LHCN-M2 (cell line): ENCODE results near the gene PLEKHG5. TPM values are rescaled to one million over a fixed set of nuclear protein-coding genes. Genes with fewer than 3 reads are reported as not detected.

ENCODE experiments used
- DNase-seq: peaks from one replicate; pipeline ENCODE4 v3.0.0-alpha.2; 2012; ENCODE audit warnings: low read depth
- total RNA-seq: library from RNA; depleted of rRNA; stranded (reverse); fragments of >200 nt; gene quantifications from 2 replicates; pipeline ENCODE4 v1.2.3, GENCODE V29; 2014

The PLEKHG5 gene
- total RNA-seq, 1 experiment from 2014 or later = 1.8 TPM

DNA sequence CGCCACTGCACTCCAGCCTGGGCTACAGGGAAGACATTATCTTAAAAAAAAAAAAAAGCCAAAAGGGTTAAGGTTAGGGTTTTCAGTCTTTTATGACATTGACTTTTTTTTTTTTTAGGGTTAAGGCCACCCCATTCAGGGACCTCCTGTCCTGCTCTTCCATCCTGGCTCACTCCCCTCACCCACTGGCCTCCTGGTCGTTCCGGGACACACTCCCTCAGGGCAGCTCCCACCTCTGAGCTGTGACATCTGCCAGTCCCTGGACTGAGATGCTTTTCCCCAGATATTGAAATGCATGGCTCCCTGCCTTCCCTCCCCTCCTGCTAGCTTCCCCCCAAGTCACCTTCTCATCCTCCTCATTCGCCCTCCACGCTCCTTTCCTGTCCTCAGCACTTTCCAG lies 9.6 kb downstream of the PLEKHG5 start:
- DNase-seq = no peak

DNA sequence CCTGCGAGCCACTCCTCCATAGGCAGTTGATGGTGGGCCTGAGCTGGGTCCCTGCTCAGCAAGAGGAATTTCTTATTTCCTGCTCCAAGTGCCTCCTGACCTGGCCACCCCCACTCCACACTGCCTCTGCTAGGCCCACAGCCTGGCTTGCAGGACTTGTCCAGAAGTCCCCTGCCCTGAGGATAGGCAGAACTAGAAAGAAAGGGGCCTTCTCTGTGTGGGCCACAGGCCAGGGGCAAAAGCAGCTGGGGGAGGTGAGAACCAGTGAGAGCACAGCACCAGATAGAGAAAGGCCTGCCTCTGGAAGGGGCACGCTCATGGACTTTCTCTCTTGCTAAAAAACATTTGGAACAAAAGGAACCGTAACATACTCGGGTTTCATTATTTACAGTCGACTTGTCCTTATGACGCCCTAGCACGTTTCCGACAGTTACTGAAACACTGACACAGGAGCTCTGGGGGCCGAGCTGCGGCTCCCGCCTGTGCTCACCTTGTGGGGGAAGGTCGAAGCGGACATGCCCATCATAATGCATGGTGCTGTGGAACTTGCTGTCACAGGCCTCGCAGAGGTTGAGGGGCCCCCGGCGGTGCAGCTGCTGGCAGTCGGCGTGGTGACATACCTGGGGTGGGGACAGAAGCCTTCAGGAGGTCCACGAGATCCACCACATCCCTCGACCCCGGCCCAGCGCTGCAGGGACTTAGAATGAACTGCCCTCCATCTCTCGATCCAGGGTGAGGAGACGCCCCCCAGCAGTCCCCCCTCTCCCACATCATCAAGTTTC lies 14.2 kb downstream of the PLEKHG5 start:
- DNase-seq = no peak

DNA sequence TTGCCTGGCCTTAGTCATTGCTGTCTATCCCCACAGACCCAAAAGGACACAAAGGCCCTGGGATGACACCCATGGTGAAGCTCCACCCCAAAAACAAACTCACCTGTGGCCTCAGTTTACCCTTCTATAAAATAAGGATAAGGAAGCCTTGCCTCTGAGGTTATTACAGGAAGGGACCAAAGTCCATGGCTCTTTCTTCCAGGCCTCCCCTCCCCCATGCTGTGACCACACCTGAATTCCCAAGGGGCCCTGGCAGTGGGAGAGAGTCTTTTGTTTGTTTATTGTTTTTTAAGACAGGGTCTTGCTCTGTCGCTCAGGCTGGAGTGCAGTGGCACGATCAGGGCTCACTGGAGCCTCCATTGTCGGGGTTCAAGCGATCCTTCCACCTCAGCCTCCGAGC lies 15.0 kb downstream of the PLEKHG5 start:
- DNase-seq = no peak

DNA sequence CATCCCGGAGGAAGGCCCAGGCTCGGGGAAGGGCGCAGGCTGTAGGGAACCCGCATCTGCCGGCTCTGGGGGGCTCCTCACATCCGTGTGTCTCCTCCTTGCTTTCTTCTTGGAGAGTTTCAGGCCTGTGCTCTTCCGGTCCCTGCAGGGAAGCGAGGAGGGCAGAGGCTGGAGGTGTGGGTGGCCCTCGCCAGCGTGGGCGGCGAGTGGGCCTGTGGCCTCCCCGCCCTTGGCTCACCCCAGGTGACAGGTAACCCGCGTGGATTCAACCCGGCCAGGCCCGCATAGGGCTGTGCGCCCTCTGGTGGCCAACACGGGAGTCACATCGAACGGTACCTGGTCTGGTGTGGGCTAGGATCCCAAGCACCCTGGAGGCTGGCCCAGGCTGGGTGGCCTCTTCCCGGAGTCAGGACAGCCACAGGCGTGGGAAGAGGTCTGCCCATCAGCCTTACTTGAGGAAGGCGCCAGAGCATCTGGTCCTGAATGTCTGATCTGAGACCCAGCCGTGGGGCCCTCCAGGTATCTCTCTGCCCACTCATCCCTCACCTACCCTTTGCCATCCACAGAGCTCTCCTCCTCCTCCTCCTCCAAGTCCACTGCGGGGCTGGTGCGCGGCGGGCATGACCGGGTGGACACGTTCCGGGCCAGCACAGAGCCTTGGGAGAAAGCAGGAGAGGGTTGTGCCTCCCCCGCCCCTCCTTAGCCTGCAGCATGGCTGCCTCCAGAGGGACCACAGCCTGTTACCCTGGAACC lies 15.9 kb downstream of the PLEKHG5 start:
- no peak for DNase-seq

DNA sequence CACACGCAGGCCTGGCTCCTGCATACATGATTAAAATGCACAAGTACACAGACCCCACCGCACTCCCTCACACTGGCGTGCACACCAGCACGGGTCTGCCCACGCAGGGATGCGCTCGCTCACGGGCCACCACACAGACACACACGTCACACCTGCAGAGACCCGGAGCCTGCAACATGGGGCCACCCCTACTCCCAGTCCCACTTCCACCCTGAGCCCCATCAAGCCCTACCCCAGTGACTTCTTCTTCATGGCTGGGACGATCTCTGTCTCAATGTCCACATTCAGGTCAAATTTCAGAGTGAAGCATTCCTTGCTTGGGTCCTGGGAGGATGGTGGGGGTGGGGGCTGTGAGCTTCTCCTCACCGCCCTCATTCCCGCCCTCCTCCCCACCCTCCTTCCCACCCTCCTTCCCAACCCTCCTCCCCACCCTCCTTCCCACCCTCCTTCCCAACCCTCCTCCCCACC lies 16.6 kb downstream of the PLEKHG5 start:
- no peak for DNase-seq

DNA sequence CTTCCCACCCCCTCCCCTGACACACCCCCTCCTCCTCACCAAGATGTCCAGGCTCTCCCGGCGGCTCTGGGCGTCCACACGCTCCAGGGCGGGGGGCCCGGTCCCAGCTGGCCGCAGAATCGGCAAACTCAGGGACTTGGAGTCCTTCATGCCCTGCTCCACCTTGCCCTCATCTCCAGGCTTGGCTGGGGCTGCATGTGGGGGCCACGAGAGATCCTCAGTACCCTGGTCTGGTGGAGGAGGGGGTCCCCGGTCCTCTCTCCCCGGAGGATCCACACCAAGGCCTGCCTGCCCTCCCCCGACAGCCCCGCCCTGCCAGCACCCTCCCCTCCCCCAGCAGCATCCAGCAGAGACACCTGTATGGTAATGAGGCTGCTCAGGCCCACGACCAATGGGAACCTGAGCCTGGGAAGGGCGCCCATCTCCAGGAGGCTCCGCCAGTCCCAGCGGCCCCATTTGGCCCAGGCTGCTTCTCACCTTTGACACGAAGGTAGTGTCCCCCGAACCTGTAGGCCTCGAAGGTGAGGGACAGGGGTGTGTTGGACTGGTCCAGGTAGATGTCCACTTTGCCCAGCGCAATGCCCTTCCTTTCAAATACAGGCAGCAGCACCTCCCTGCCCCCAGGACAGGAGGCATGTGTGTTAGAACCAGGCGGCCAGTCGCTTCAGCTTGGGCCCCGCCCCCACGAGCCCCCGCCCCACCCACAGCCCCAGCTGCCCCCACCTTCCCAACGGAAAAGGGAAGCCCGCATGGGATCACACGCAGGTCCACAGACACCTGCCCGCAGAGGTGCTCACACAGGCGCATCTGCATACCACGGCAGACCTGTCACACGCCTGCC lies 17.3 kb downstream of the PLEKHG5 start:
- DNase-seq = no peak

DNA sequence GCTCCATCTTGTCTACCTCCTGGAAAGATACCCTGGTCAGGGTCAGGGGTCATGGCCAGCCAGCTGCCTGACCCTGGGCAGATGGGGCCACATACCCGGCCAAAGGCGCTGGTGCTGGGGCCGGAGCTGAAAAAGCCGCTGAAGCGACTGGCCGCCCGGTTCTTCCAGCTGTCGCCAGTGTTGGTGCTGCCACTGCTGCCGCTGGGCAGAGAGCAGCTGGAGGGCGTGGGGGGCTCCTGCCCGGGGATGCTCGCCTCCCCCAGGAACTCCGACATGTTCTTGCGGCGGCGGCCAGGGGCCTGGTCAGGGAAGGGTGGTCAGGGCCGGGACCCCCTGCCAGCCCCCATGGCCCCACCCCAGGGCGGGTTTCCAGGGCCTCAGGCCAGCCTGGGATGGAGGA lies 18.3 kb downstream of the PLEKHG5 start:
- DNase-seq = no peak

DNA sequence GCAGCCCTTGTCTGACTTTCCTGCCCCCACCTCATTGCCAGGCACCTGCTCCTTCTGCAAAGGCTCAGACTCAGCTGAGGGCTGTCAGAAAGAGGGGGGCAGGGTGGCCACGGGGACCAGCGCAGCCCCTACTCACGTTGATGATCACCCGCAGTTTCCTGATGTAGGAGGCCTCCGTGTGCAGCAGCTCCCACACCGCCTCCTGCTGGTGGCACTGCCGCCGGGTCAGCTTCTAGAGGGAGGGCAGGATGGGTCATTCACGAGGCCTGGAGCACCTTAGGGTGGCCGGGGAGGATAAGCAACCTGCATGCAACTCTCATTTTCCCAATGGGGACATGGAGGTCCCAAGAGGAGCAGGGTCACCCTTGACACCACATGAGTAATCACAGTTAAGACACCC lies 19.1 kb downstream of the PLEKHG5 start:
- no peak for DNase-seq

DNA sequence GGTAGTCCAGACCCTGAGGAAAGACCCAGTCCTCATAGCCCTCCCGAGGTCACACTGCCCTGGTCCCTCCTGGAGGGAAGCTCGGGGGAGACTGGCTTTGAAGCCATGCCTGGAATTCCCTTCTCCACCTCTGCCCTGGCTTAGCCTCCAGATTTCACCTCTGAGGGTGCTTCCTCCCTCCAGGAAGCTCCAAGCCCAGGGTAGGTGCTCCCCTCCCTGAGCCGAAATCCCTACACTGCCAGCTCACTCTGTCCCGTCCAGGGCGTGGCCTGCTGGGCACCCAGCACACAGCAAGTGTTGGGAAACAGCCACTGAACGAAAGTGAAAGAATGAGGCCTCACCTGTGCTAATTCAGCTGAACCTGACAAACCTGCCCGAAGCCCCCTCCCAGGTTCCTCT lies 19.5 kb downstream of the PLEKHG5 start:
- no peak for DNase-seq

DNA sequence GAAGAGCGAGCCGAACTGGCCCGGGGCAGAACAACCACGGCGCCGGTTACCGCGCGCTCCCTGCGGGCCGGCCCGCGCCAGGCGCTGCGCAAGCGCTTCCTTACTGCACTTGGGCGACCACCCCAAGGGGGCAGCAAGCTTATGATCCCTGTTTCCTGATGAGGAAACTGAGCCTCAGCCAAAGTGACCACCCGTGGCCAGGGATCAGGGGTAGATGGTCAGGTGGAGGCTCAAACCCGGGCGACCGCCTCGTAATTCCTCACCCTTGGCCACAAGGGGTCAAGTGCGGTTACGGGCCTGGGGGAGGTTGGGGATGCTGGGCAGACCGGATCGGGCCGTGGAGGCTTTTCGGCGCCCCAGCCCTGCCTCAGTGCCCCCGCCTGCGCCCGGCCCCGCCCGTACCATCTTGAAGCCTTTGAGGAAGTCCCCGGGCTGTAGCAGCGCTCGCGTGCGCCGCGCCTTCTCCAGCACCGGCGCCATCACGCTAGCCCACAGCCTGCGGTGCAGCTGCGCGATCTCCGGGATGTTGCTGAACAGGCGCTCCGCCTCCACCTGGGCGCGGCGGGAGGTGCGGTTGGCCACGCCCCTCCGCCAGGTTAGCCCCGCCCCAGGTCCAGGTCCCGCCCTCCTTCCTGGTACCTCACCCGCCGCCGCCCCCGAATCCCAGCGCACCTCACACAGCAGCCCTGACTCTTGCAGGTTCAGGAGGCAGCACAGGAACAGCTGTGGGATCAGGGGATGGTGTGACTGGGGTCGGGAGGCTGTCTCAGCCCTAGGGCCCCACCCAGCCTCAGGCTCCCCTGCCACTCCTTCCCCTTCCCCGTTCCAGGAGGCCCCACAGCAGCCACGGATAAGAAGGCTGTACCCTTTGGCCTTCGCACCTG lies 20.1 kb downstream of the PLEKHG5 start:
- DNase-seq = no peak

DNA sequence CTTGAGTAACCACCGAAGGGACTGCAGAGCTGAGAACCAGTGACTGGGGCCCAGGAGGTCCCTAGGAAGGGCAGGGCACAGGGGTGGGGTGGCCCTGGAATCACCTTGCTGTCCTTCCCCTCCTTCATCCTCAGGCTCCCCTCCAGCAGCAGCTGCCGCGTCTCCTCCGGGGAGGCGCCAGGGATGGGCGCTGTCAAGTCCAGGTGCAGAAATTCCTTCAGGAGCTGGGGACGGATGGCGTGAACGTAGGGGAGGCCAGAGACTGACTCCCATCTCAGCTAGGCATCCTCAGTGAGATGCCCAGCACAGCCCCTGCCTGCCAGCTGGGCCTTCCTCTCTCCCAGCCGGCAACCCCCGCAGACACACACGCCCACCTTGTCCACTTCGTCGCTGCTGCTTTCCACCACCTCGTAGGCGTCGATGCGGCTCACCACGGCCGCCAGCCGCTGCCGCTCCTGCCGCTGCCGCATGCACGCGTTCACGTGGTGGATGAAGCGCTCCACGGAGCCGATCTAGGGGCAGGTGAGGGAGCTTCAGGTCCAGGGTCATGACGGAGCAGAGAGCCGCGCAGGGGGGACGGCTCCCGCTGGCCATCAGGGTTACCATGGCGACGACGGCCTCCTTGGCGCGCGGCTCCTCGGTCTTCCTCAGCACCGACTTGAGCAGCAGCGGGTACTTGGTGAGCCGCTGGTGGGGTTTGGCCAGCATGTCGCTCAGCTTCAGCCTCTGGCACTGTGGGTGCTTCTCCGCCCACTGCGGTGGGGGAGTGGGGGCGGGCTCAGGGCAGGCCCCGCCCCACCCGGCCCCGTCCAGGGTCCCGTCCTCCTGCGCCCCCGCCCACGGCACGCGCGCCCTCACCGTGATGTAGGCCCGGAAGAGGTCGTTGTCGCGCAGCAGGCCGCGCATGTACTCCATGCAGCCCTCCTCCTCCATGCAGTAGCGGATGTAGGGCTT lies 21.1 kb downstream of the PLEKHG5 start:
- DNase-seq = no peak

DNA sequence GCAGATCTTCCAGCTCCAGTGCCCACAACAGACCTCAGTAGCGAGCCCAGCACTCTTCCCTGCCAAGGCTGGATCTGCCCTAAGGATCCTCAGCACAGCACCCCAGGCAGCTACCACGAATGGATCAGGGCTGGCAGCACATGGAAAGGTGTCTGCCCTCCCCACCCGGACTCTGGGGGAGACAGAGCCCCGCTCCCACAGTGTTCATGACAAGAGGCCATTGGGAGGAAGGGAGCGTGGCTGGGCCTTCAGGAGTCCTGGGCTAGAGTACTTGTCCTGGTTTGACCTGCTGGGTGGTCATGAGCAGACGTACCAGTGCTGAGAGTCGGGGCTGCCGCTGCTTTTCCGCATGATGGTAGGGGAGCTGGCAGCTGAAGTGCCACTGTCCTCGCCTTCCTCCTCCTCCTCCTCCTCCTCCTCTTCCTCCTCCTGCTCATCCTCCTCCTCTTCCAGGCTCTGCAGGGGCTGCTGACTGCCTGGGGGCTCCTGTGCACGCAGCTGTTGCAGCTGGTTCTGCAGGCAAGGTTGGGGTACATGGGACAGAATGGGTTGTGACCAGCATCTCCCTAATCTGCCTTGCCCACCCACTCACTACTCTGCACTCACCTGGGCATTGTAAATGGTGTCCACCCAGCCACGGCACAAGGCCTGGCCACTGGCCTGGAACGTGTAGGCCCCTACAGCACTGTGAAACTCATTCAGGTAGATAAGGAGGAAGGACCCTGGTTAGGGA lies 22.6 kb downstream of the PLEKHG5 start:
- no peak for DNase-seq

DNA sequence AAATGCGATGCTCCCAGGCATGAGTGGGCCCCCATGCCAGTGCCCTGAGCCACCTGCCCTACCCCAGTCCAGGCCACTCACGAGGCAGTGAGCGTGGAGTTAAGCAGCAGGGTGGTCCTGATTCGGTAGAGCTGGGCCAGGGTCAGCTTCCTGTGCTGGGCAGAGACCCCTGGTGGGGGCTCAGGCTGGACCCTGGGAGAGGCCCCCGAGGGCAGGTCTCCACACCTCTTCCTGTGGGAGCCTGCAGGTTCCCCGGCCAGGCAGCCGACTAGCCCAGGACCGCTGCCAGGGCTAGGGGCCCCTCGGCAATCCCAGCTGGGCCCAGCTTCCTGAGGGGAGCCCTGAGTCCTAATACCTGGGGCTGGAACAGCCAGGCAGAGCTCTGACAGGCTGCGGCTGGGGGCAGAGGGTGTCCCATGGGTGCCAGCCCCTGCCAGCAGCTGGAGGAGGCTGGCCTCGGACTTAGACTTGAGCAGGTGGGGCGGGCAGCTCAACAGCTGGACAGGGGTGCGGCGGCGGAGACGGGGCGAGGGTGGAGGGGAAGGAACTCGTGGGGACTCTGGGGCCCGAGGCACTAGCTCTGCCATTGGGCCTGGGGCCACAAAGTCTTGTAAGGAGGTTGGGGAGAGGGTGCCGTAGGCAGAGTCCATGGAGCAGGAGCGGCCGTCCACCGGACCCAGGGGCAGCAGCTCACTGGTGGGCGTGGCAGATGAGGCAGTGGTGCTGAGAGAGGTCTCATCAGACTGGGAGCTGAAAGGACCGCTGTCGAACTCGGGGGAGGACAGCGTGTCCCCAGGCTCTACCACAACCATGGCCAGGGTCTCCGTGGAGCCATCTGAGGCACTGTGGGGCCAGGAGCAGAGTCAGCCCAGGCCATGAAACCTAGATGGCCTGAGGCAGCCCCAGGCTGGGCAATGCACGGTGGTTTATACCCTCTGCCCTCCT lies 23.5 kb downstream of the PLEKHG5 start:
- DNase-seq = no peak

DNA sequence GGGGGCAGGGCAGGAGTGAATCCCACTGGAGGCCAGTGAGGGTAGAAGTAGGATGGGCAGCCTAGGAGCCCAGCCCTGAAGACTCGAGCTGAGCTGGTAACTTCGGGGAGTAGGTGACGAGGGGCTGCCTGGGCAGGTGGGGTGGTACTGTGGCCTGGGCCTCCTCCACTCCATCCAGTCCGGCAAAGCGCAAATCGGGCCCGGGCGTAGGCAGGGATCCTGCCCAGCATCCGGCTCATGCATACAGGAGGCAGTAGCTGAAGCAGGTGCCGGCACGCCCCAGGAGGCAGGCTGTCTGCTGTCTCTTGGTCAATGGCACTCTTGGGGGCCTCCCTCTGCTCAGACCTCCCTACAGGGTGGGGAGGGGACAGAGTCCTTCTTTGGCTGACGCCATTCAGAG lies 24.2 kb downstream of the PLEKHG5 start:
- no peak for DNase-seq

DNA sequence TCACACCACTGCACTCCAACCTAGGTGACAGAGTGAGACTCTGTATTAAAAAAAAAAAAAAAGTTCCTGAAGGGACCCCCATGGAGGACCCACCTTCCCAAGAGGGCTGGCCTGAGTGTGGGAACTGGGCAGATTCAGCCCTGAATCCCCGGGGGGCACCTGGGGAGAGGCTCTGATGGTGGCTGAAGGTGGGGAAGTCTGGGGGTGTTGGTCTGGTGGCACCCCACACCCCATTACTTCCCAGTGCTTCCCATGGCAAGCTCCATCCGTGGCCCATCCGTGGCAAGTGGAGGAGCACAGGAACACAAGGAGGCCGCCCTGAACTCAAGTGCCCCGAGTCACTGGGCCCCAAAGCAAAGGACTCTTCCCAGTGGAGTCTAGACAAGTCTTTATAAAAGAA lies 24.7 kb downstream of the PLEKHG5 start:
- DNase-seq = no peak

DNA sequence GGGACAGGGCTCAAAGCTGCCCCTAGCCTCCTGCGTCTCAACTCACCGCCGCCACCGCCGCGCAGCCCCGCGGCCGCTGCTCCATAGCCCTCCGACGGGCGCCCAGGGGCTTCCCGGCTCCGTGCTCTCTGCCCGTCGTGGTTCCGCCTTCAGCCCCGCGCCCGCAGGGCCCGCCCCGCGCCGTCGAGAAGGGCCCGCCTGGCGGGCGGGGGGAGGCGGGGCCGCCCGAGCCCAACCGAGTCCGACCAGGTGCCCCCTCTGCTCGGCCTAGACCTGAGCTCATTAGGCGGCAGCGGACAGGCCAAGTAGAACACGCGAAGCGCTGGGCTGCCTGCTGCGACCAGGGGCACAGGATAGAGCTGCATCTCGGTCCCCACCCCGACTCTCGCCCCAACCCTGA lies 25.4 kb downstream of the PLEKHG5 start, which contains the start of gene TNFRSF25:
TSS of gene TNFRSF25 (minus strand) at position 151 of the 400 bp plus-strand sequence. CDS start at position 85, 66 bp downstream.
- DNase-seq = no peak

DNA sequence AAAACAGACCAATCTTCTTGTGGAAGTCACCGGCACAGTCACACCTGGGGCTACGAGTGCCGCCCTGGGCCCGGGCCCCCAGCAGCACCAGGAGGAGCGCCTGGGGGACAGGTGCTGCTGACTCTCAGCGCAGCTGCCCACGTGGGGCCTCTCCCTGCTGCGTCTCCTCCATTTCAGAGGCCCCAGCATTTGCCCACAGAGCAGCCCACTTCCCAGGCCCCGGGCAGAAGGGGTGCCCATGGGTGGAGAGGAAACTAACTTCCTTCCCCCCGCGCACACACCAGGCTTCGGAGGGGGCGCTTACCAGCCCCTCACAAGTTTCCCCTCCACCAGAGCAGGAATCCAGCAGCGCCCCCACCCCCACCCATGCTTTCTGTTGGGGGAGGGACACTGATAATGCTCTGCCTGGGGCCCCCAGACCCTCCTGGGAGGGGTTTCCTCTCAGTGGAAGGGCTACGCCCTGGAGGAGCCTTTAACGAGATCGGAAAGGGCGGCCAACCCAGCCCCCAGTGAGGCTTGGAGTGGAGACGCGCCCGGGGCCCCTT lies 25.9 kb downstream of the PLEKHG5 start:
- DNase-seq = no peak

DNA sequence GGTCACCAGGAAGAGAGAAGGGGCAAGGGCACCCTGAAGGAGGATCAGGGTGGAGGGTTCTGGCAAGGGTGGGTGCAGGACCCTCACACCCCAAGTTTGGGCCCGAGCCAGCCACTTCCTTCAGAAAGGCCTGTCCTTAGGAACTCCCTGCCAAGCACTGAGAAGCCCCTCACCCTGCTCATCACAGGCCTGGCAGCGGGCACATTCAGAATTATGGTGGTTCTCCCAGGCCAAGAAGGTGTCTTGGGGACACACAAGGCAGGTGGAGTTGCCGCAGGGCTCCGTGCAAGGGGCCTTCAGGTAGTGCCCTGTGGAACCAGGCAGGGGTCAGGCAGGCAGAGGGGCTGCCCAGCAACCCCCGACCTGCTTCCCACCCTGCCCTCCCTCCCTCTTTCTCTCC lies 26.6 kb downstream of the PLEKHG5 start:
- DNase-seq = no peak
